Measurements from ENCODE around the gene TRIM31.

The TRIM31 gene

GRCh38 chr6:30113003-30113759, at the start of gene TRIM31:
TRIM31 (minus strand) TSS chr6:30113090; CDS start chr6:30112805, 285 bp downstream.
- DNase-seq (ENCODE audit: low read depth in 2 of 2): no peak

- DNase-seq (ENCODE audit: low read depth in 2 of 2): no peak
Observed at GRCh38 chr6:30162265-30163089, 49.6 kb upstream of the TRIM31 start.

- DNase-seq (ENCODE audit: low read depth in 2 of 2): no peak
Observed at GRCh38 chr6:30160785-30161531, 48.1 kb upstream of the TRIM31 start, which contains the start of gene TRIM10. TRIM10 (minus strand) TSS chr6:30161211; CDS start chr6:30160858, 353 bp downstream.

GRCh38 chr6:30160008-30160784, 47.3 kb upstream of the TRIM31 start:
- DNase-seq (ENCODE audit: low read depth in 2 of 2): no peak

- no peak for DNase-seq (ENCODE audit: low read depth in 2 of 2)
Observed at GRCh38 chr6:30158475-30159040, 45.7 kb upstream of the TRIM31 start.

GRCh38 chr6:30157999-30158398, 45.1 kb upstream of the TRIM31 start:
- no peak for DNase-seq (ENCODE audit: low read depth in 2 of 2)

GRCh38 chr6:30157581-30157980, 44.7 kb upstream of the TRIM31 start:
- no peak for DNase-seq (ENCODE audit: low read depth in 2 of 2)

- no peak for DNase-seq (ENCODE audit: low read depth in 2 of 2)
Observed at GRCh38 chr6:30156774-30157173, 43.9 kb upstream of the TRIM31 start.

GRCh38 chr6:30156262-30156599, 43.3 kb upstream of the TRIM31 start:
- no peak for DNase-seq (ENCODE audit: low read depth in 2 of 2)

GRCh38 chr6:30155520-30156261, 42.8 kb upstream of the TRIM31 start:
- no peak for DNase-seq (ENCODE audit: low read depth in 2 of 2)

- DNase-seq (ENCODE audit: low read depth in 2 of 2): no peak
Observed at GRCh38 chr6:30154709-30155519, 42.0 kb upstream of the TRIM31 start.

- DNase-seq (ENCODE audit: low read depth in 2 of 2): no peak
Observed at GRCh38 chr6:30154061-30154460, 41.2 kb upstream of the TRIM31 start.

- DNase-seq (ENCODE audit: low read depth in 2 of 2): no peak
Observed at GRCh38 chr6:30152910-30153610, 40.2 kb upstream of the TRIM31 start.

GRCh38 chr6:30152016-30152673, 39.3 kb upstream of the TRIM31 start:
- DNase-seq (ENCODE audit: low read depth in 2 of 2): no peak

- DNase-seq (ENCODE audit: low read depth in 2 of 2): no peak
Observed at GRCh38 chr6:30151580-30151979, 38.7 kb upstream of the TRIM31 start.

- DNase-seq (ENCODE audit: low read depth in 2 of 2): no peak
Observed at GRCh38 chr6:30150671-30151395, 37.9 kb upstream of the TRIM31 start.

GRCh38 chr6:30149858-30150550, 37.1 kb upstream of the TRIM31 start:
- no peak for DNase-seq (ENCODE audit: low read depth in 2 of 2)
